Activated naive CD4-positive, alpha-beta T cell treated with Interleukin-2 at 50 U/mL for 16 hours (primary cell): ENCODE measurements around the gene LCT.
A peak's percentile ranks its signal among the peaks of the same experiment; 100 is the strongest.
"Not testable (repeated sequence)": the region's sequence is repeated elsewhere in the genome, so short reads cannot be mapped to it uniquely, and the experiment has no call there.

ENCODE experiments used
- DNase-seq: peaks from one replicate; pipeline ENCODE4 v3.0.0-alpha.2; 2020

Gene LCT

DNA sequence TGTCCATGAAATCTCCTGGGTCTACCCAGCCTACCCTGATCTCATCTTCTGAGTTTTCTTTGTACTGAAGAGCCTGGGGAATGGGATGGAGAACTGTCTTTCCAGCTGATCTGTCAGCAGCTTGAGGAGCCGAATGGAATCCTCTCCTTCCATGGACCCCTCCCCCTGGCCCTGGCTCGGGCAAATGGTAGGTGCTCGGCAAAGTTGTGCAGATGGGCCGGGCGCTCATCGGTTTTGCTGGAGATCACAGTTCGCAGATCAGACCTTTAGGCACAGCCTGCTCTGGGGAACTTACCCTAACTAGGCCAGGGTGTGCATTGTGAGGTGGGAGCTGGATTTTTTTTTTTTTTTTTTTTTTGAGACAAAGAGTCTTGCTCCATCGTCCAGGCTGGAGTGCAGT lies 40.4 kb downstream of the LCT start:
- no peak for DNase-seq

DNA sequence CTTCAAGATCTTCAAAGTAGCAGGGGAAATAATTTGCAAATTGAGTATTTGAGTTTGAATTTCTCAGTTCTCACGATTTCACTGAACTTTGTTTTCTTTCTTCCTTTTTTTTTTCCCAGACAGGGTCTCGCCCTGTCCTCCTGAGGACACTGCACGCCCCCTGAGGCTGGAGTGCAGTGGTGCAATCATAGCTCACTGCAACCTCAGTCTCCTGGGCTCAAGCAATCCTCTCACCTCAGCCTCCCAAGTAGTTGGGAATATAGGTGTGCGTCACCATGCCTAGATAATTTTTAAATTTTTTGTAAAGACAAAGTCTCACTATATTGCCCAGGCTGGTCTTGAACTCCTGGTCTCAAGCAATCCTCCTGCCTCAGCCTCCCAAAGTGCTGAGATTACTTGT lies 41.3 kb downstream of the LCT start:
- DNase-seq, result not testable (repeated sequence)

DNA sequence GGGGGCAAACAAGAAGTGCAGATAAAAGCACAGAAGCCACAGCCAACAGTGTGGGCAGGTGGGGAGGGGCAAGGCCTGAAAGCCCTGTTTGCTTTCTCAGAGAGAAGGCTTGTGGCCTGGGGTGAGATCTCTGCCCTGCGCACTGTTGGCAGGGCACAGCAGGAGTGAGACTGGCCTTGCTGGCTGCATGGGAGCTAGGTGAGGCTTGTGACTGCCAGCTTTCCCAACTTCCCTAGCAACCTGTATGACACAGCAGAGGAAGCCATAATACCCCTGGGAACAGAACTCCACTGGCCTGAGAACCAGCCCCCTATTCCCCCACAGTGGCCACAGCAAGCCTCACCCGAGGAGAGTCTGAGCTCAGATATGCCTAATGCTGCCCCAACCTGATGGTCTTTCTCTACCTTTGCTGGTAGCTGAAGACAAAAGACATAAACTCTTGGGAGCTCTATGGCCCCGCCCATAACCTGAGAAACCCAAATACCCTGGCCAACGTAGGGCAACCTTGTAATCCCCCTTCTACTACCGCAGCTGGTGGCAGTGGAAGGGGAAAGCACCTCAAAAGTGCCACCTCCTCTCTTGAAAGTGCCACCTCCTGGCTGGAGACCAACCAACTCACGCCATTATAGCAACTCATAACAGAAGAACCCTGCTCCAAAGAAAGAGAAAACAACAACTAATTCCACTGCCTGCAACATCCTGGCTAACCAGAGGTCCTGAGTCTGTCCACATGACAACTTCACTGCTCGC lies 44.4 kb downstream of the LCT start:
- DNase-seq, result no peak

DNA sequence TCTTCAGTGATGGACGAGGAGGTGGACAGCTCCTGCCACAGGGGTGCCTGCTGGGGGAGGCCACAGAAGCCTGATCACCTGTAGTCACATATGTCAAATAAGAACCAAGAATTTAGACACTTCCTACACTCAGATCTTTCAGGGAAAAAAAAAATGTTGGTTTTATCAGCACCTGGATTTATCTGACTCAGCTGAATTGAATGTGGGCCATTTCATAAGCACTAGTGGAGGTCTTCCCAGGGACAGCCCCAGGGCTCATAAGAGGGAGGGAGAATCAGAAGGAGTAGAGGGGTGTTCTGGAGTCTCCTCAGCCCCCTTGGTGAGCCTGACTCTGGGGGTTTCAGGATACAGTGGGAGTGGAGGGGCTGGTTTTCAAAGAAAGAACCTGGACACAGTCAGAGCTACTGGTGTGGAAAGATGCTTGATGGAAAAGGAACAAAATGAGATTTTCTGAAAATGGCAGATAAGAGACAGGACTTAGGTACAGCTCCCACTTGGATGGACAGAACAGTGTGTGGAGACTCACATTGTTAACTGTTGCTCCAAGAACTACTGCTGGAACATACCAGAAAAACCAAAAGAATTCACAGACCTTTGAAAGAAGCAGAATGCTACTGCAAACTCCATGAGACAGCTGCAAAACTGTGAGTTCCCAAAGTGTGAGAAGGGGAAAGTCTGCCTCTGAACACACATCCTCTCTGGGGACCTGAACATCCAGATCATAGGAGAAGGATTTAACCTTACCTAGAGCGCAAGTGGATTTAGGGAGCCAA lies 45.4 kb downstream of the LCT start:
- DNase-seq, result no peak

DNA sequence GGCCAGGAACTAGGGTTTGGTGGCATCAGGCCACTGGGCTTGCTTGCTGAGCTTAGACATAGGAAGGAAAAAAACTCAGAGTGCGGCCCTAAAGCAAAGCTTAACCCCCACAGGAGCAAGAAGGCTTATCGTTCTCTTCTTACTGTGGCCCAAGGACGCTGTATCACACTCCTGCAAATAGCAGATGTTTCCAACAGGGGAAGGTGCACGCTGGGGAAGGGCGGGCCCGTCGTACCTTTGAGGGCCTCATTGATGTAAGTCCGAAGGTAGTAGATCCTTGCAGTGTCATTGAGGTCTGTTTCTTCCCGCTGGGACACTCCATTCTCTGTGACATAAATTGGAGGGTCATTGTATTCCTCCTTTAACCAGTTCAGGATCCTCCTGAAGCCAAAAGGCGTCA lies 46.6 kb downstream of the LCT start:
- DNase-seq, result no peak

DNA sequence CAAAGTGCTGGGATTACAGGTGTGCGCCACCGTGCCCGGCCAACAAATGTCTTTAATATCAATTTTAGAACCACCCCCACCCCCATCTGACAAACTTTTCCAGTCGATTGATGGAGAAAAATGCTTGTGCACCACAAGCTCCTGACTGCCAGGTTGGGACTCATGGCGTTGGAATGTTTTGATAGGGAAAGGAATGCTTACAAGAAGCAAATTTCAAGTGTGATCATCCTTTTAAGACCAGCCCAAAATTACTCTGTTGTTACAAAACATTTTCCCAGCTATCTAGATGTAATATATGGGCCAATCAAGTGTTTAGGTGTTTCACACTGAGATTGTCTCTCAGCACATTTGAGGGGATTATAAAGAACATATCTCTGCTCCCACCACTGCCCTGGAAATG lies 50.2 kb downstream of the LCT start:
- DNase-seq, result no peak

DNA sequence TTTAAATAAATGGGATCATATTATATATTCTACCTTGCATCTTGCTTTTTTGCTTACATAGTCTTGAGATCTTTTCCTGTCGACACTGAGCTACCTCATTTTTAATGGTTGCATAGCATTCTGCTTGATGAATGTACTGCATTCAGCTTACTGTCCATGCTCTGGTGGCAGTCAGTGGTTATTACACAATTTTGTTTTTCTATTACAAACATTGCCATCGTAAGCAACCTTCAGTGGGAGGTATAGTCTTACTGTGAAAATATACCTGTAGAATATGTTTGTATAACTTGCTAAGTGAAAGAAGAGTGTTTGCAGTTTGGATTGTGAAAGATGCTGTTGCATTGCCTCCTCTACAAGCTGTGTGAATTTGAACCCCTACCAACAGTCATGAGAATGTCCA lies 52.0 kb downstream of the LCT start:
- no peak for DNase-seq

DNA sequence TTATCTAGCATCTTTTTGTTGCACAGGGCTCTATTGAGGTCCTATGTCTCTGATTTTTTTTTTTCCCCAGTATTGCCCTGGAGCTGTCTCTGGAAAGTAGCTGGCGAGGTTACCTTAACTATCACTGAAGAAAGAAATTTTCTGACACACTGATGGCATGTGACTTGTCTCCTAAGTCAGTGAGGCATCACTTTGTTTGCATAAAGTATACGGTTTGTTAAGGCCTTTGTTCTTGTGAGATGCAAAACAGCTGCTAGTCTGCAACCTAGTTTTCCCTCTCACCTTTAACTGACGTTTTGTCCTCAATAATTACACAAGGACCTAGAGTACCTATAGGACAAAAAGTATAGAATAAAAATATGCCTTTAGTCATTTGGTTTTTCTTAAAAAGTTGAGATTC lies 53.5 kb downstream of the LCT start:
- DNase-seq, result no peak

DNA sequence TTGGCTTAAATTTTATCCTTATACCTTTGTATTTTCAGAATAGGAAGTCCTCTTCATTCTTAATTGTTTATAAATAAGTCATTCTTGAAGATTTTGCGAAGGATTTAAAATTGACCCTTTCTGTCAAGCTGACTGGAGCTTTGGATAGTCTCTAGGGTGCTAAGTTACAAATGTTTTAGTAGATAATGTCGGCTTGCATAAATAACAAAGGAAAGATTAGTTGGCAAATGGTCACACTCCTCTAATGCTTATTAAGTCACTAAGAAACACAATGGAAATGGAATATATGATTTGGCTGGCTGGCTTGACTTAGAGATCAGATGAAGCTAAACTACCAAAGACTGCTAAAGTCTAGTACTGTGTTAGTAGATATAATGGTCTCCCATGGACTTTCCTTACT lies 54.8 kb downstream of the LCT start:
- no peak for DNase-seq

DNA sequence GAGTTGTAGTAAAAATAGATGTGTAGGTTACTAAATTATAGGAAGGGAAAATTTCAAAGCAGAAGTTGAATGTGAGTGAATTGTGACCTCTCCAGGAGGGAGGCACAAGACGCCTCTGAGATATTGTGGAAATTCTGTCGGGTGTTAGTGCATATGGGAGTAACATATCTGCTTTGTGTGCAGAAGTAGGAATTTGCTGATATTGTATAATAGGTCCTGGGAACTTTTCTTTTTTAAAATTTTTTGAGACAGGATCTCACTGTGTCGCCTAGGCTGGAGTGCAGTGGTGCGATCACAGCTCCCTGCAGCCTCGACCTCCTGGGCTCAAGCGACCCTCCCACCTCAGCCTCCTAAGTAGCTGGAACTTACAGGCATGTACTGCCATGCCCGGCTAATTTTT lies 60.6 kb downstream of the LCT start:
- DNase-seq, result no peak

DNA sequence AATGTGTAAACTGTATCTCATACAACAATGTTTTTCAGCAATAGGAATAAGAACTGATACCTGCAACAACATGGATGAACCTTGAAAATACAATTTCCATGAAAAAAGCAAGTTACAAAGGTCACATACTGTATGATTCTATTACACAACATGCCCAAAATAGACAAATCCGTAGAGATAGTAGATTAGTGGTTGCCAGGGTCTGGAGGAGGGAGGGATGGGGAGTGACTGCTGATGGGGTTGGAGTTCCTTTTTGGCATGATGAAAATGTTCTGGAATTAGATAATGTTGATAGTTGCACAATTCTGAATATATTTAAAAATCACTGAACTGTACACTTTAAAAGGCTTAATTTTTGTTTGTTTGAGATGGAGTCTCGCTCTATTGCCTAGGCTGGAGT lies 61.6 kb downstream of the LCT start:
- DNase-seq, result no peak

DNA sequence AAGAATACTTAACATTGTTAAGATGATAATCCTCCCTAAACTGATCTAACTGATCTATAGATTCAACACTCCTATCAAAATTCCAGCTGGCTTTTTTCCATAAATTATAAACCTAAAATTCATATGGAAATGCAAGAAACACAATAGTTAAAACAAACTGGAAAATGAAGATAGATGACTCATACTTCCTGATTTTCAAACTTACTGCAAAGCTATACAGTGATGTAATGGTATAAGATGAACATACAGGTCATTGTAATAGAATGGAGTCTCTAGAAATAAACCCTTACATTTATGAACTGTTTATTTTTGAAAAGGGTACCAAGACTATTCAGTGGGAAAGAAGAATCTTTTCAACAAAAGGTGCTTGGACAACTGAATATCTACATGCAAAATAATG lies 63.1 kb downstream of the LCT start:
- DNase-seq, result no peak

DNA sequence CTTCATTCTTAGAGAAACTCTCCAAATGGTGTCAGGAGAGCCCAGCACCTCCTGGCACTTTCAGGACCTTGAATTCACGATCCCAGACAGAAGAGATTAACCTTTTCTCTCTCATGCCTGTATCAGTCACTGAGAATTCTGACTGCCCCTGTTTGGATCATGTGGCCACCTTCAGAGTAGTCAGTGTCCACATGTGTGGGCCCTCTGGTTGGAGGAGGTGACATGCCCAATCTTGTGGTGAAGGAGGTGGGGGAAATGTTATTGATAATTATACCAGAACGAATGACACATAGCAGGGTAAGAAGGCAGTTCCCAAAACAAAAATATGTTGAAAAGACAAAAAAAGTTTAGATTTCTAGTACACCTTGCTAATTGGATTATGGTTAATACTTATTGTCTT lies 63.7 kb downstream of the LCT start:
- DNase-seq, result no peak

DNA sequence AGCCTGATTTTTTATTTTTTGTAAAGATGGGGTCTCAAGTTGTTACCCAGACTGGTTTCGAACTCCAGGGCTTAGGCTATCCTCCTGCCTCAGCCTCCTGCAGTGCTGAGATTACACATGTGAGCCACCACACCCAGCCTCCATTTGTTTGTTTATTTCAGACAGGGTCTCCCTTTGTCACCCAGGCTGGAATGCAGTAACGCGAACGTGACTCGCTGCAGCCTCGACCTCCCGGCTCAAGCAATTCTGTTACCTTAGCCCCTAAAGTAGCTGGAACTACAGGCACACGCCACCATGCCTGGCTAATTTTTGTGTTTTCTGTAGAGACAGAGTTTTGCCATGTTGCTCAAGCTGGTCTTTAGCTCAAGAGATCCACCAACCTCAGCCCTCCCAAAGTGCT lies 68.1 kb downstream of the LCT start:
- no peak for DNase-seq

DNA sequence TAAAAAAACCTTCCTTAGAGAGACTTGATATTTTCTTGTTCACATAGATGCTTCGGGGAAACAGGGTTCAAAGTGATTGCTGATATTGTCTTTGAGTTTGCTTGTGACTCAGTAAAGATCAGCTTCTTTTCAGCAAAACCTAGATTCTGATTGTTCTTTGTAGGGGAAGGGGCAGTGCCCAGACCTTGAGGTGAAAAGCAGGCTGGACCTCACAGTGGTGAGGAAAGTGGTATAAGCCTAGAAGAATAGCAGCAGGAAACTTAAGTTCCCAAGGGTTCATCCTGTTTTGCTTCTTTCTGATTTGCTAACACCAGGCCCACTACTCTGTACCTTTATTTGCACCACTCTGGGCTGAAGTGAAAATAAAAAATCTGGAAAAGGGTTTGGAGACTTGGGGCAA lies 74.5 kb downstream of the LCT start:
- DNase-seq, result no peak

DNA sequence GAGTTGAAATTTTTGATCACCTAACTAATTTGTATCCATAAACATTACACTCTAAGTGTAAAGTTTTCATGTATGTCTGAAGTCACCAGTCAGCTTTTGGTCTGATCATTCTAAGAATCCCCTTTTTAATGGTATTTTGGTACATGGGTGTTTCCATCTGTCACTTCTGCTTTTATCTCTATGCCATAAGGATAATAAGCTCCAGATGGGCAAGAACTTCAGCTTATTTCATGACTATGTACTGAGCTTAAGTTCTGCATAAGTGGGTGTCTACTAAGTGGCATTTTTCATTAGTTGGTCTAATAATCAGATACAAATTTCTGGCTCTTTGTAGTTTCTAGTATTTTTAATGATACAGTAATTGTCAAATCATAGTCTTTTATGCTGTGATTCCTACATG lies 75.0 kb downstream of the LCT start:
- DNase-seq, result no peak

DNA sequence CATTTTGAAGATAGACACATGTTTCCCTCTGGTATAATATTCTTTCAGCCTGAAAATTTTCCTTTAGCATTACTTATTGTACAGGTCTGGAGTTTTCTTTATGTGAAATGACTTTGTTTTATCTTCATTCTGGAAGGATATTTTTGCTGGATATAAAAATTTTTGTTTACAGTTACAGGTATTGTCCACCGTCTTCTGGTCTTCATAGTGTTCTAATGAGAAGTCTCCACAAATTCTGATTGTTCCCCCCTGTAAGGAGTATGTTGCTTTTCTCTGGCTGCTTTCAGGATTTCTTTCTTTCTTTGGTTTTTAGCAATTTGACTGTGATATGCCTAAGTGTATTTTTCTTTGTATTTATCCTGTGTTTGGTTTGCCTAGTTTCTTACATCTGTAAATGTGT lies 80.3 kb downstream of the LCT start:
- DNase-seq, result no peak

DNA sequence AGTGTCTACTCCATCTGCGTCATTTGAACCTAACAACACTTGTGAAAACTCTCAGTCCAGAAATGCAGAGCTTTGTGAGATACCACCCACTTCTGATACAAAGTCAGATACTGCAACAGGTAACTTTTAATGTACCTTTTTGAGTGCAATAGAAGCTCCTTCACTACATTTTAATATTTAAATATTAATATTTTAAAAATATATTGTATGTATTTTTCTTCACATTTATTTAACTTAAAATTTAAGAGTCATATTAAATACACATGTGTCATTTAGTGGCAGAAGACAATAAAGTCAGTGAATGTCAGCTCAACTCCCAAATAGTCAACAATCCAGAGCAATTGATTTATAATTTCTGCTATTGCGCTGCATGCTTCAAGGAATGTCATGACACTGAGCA lies 81.4 kb downstream of the LCT start:
- no peak for DNase-seq

DNA sequence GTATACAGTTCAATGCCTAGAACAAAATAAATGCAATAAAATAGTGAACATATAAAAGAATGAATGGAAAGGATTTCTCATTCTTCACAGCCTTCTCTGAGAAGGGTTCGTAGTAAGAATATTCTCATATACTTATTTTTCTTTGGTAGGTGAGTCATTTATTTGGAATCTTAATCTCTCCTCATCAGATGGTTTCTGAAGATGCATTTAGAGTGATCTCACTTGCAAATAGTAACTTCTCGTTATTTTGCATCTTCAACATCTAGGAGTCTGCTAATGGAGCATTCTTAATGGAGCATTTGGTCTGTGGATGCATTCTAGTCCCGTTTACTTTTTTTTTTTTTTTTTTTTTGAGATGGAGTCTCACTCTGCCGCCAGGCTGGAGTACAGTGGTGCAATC lies 91.4 kb downstream of the LCT start:
- DNase-seq, result no peak

DNA sequence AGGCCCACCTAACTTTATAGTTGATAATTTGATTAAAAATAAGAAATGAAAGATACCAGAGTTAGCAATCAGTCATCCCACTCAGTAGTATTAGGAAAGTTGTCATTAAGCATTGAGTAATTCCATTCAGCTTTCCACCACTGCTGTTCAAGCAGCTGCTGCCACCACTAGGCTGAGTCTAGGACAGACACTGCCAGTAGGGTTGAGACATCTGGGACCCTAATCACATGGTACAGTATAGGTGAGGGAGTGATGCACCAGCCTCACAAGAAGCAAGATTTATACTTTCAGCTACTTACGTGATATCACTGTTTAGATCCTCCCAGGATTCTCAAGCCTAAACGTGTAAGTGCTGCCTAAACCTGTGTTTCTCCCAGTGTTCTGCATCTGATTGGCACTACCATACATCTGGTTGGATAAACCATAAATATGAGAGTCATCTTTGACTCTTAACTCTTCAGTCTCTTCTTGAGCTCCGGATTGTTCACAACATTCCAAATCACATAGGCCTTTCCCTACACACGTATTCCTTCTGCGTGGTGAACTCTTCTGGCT lies 92.1 kb downstream of the LCT start:
- peak; percentile 23 for DNase-seq

DNA sequence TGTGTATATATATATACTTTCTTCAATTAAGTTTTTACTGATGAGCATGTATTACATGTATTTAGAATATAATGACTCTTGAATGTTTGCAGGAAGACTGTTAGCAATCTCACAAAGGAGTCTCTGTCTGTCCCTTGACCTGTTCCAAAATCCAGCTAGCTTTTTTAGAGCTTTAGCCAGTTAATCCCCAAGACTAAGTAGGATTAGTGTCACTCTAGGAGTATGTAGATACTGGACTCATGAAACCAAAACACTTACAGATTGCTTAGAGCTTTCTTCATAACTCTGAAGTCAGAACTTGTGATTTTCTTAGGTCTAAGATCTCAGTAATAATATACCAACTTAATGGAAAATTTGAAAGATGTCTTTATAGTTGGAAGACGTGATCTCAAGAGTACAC lies 93.1 kb downstream of the LCT start:
- DNase-seq, result no peak

DNA sequence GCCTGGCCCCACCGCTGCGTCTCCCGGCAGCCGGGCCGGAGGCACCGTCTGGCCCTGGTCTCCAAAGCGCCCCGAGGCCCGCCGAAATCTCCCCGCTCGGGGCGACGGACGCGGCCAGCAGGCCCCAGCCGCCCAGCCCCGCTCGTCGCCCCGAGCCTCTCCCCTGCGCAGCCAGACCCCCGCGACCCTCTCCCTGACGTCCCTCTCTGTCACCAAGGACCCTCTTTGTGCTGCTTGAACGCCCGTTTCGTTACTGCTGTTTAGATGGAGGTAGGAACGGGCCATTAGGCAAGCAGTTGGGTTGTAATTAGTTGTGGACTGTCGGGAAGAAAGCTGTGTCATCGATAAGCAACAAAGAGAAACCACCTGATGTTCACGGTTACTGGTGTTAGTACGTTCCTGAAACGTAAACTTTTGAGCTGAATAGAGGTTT lies 94.6 kb downstream of the LCT start:
- DNase-seq, result peak; percentile 48

DNA sequence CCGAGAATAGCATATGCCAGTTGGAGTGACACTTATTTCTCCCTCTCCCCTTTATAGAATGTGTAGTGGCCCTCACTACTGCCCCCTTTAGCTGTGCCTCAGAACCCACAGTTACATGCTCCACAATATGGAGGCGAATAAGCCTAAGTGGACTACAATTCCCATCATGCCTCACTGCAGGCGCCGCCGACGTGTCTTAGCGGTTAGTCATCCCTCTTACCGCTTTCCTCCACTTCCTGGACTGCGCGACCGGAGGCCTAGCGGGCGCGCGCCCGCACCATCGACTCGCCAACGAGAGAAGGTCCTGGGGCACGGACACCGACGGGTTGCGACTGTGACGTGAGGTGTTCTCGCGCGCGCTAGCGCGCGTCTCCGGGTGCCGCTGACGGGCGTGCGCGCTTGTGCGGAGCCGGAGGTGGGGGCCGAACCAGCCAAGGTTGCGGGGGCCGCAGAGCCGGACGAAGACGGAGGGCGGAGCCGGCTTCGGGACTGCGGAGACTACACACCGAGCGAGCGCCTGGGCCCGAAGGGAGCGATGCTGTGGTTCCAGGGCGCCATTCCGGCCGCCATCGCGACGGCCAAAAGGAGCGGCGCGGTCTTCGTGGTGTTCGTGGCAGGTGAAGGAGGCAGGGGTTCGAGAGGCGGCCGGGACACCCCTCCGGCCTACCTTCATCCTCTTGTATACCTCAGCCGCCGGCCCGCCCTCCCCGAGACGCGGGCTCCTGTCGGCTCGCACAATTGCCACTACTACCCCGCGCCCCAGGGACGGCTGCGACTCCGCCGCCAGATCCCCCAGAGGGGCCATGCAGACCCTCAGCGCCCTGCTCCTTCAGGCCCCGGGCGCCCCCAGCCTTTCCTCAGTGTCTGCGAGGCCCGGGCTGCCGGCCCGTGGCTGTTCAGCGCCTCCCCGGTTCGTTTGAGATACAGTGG lies 95.3 kb downstream of the LCT start, which contains the start of gene UBXN4:
Gene UBXN4 (plus strand): TSS at position 461 of the 930 bp plus-strand sequence. CDS start 75 bp downstream, at position 536.
- DNase-seq, result peak; percentile 96
